ENCODE data around the gene WFDC6. TPM values are rescaled to one million over a fixed set of nuclear protein-coding genes. Genes with fewer than 3 reads are reported as not detected.
"Not testable (repeated sequence)": the region's sequence is repeated elsewhere in the genome, so short reads cannot be mapped to it uniquely, and the experiment has no call there.

Gene WFDC6
- total RNA-seq, 1 experiment from 2014 or later: not detected

GRCh38 chr20:45578231-45578630 lies 38.9 kb upstream of the WFDC6 start:
- ChIA-PET CTCF (no interaction called here), POLR2A (ENCODE audit: unreplicated experiment) (no interaction called here)
- no peak overlapping the region for H3K27ac ChIP-seq
- no peak for DNase-seq
- no peaks in the 10 kb centered on the region for H3K36me3 ChIP-seq (ENCODE audit: low read depth)
- no peaks in the 10 kb centered on the region for H3K4me1 ChIP-seq (replicated peaks; ENCODE audit: insufficient read depth)
- H3K79me2 ChIP-seq (ENCODE audit: low read depth): no peaks in the 10 kb centered on the region
- H3K9me2 ChIP-seq (ENCODE audit: insufficient read depth): no peaks in the 10 kb centered on the region; the same call in 1 of the 2 replicates
- no peak overlapping the region; the same call in 1 of the 2 replicates for H2AFZ ChIP-seq
- BruUV-seq (replicated peaks): no TSS peak
- no peaks in the 10 kb centered on the region for H3K9me3 ChIP-seq (ENCODE audit: insufficient read depth, low read depth)
- no peaks in the 10 kb centered on the region for H3K27me3 ChIP-seq (ENCODE audit: insufficient read depth, low read depth)
- TF ChIP-seq EZH2 (IDR thresholded peaks at IDR 0.05; ENCODE audit: low read depth): no peak
- no peak for TF ChIP-seq CTCF (conservative IDR thresholded peaks at IDR 0.05)
- intact Hi-C loops (cut with micrococcal nuclease; ENCODE audit: unreplicated experiment): no loop called here
- no peak overlapping the region for H3K4me2 ChIP-seq
- H4K20me1 ChIP-seq (ENCODE audit: insufficient read depth): no peaks in the 10 kb centered on the region
- no peak overlapping the region for H3K4me3 ChIP-seq
- no peaks in the 10 kb centered on the region for H3F3A ChIP-seq (ENCODE audit: insufficient read depth, low read depth)

GRCh38 chr20:45576995-45577394 lies 37.7 kb upstream of the WFDC6 start:
- H3K9me3 ChIP-seq (ENCODE audit: insufficient read depth, low read depth): no peaks in the 10 kb centered on the region
- no peaks in the 10 kb centered on the region for H3F3A ChIP-seq (ENCODE audit: insufficient read depth, low read depth)
- no peaks in the 10 kb centered on the region for H3K36me3 ChIP-seq (ENCODE audit: low read depth)
- H3K9me2 ChIP-seq (ENCODE audit: insufficient read depth): no peaks in the 10 kb centered on the region; the same call in 1 of the 2 replicates
- no peaks in the 10 kb centered on the region for H3K79me2 ChIP-seq (ENCODE audit: low read depth)
- ChIA-PET CTCF (interaction anchor here (0.6 kb wide), 2 partner anchors 33 to 134 kb away, joined by 3 read pairs; no protein-coding TSS in a partner anchor), POLR2A (ENCODE audit: unreplicated experiment) (no interaction called here)
- H4K20me1 ChIP-seq (ENCODE audit: insufficient read depth): no peaks in the 10 kb centered on the region
- H3K4me2 ChIP-seq: no peak overlapping the region
- no peak overlapping the region for H3K4me3 ChIP-seq
- H3K4me1 ChIP-seq (replicated peaks; ENCODE audit: insufficient read depth): no peaks in the 10 kb centered on the region
- H3K27ac ChIP-seq: no peak overlapping the region
- H3K27me3 ChIP-seq (ENCODE audit: insufficient read depth, low read depth): no peaks in the 10 kb centered on the region
- no peak for DNase-seq
- intact Hi-C loops (cut with micrococcal nuclease; ENCODE audit: unreplicated experiment): no loop called here
- no TSS peak for BruUV-seq (replicated peaks)
- TF ChIP-seq EZH2 (IDR thresholded peaks at IDR 0.05; ENCODE audit: low read depth) (no peak), CTCF (conservative IDR thresholded peaks at IDR 0.05) (no peak)
- H2AFZ ChIP-seq: no peak overlapping the region

- no peak for DNase-seq
- no peaks in the 10 kb centered on the region for H3K79me2 ChIP-seq (ENCODE audit: low read depth)
- H3K4me1 ChIP-seq (replicated peaks; ENCODE audit: insufficient read depth): no peaks in the 10 kb centered on the region
- no peak overlapping the region for H3K27ac ChIP-seq
- POLR2A ChIA-PET (ENCODE audit: unreplicated experiment): no interaction called here
- H3K9me3 ChIP-seq (ENCODE audit: insufficient read depth, low read depth): no peaks in the 10 kb centered on the region
- no peak overlapping the region for H3K4me3 ChIP-seq
- H3F3A ChIP-seq (ENCODE audit: insufficient read depth, low read depth): no peaks in the 10 kb centered on the region
- H3K36me3 ChIP-seq (ENCODE audit: low read depth): no peaks in the 10 kb centered on the region
- BruUV-seq (replicated peaks): no TSS peak
- no peak for TF ChIP-seq CTCF (conservative IDR thresholded peaks at IDR 0.05)
- no peak for TF ChIP-seq EZH2 (IDR thresholded peaks at IDR 0.05; ENCODE audit: low read depth)
- H2AFZ ChIP-seq: no peak overlapping the region
- H3K27me3 ChIP-seq (ENCODE audit: insufficient read depth, low read depth): no peaks in the 10 kb centered on the region
- intact Hi-C loops (cut with micrococcal nuclease; ENCODE audit: unreplicated experiment): no loop called here
- CTCF ChIA-PET: no interaction called here
- H3K9me2 ChIP-seq (ENCODE audit: insufficient read depth): no peaks in the 10 kb centered on the region; the same call in 1 of the 2 replicates
- no peaks in the 10 kb centered on the region for H4K20me1 ChIP-seq (ENCODE audit: insufficient read depth)
- H3K4me2 ChIP-seq: no peak overlapping the region
Observed at GRCh38 chr20:45575931-45576330, 36.6 kb upstream of the WFDC6 start.

GRCh38 chr20:45569650-45570049 lies 30.4 kb upstream of the WFDC6 start:
- H3K9me2 ChIP-seq (ENCODE audit: insufficient read depth); H4K20me1 ChIP-seq (ENCODE audit: insufficient read depth); H3K36me3 ChIP-seq (ENCODE audit: low read depth); H3K9me3 ChIP-seq (ENCODE audit: insufficient read depth, low read depth); H3K4me1 ChIP-seq (replicated peaks; ENCODE audit: insufficient read depth); H2AFZ ChIP-seq; H3F3A ChIP-seq (ENCODE audit: insufficient read depth, low read depth); H3K4me3 ChIP-seq; H3K27me3 ChIP-seq (ENCODE audit: insufficient read depth, low read depth); H3K4me2 ChIP-seq; CTCF ChIA-PET; intact Hi-C loops (cut with micrococcal nuclease; ENCODE audit: unreplicated experiment); DNase-seq; H3K27ac ChIP-seq; H3K79me2 ChIP-seq (ENCODE audit: low read depth); POLR2A ChIA-PET (ENCODE audit: unreplicated experiment); BruUV-seq (replicated peaks): not testable (repeated sequence)
